ENCODE results near the gene RFT1. TPM values are rescaled to one million over a fixed set of nuclear protein-coding genes. Genes with fewer than 3 reads are reported as not detected.

The RFT1 gene
- total RNA-seq, 1 donor from 2014 or later, result 6.1 TPM

- FAIRE-seq (no peak), DNase-seq (ENCODE audit: low spot score in 2 of 2) (no peak)
Measured at GRCh38 chr3:53100818-53101466, 29.3 kb downstream of the RFT1 start.

- FAIRE-seq (no peak), DNase-seq (ENCODE audit: low spot score in 2 of 2) (no peak)
Measured at GRCh38 chr3:53097887-53098286, 32.3 kb downstream of the RFT1 start.

DNA sequence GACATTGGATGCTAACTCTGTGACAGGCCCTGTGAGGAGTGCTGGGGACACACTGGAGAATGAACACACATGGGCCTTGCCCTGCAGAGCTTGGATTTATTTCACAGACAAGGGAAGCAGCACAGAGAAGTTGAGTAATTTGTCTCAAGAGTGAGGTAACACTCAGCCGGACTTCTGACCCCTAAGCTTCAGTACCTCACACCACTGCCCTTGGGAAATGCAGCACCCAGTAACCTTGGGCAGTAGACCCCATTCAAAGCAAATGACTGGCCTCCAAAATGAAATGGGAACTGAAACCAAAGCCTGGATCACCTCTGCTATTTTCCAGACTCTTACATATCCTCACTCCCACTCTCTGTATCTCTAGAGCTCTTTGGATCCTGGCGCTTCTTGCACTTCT, 37.3 kb downstream of the RFT1 start:
- FAIRE-seq (no peak), DNase-seq (ENCODE audit: low spot score in 2 of 2) (no peak)

DNA sequence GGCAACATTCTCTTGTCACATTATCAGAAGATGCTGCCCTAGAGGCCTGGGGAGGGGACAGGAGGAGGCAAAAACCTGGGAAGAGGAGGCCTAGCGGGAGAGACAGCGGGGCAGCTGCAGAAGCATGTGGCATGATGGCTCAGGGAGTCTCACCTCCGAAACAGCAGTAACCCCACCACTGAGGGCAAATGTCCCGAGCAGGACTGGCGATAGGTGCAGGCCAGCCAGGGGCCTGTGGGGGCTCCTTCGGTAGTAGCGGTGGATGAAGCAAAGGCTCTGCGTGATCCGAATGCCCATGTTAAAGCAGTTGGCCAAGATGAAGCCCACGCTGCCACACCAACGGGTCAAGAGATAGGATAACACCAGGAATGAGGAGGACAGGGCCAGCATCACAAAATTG, 38.0 kb downstream of the RFT1 start:
- DNase-seq (ENCODE audit: low spot score in 2 of 2) (no peak), FAIRE-seq (no peak)

DNA sequence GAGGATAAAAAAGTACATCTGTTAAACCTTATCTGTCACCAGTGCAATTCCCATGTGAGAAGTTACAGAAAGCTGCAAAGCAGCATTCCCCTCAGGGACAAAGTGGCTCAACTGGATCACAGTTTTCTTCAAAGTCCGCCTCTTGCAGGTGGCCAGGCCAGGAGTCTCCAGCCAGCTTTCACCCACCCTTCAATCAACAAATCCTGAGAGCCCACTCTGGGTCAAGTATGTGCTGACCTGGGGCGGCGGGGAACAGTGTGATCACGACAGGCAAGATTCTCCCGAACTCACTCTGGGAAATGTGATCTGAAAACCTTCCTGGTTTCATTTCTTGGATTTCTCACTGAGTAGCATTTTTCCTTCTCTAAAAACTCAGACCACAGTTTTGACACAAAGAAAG, 39.2 kb downstream of the RFT1 start:
- no peak for DNase-seq (ENCODE audit: low spot score in 2 of 2)
- FAIRE-seq, result no peak

DNA sequence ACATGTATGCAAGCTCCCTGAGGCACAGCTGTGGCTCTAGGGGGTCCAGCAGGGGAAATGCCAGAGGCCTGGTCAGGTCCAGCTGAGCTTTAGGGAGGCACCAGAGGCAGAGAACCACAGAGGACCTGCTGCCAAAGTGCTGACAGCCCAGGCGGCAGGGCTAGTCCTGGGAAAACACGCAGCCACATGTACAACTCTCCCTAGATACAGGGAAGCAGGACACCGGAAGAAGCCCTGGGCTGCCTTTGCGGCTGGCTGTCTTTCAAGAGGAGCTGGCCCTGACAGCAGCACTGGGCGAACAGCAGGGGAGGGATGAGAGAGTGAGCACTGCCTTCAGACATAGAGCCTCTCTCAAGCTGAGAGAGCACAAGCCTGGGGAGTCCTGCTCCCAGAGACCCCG, 40.7 kb downstream of the RFT1 start:
- FAIRE-seq (no peak), DNase-seq (ENCODE audit: low spot score in 2 of 2) (no peak)

DNA sequence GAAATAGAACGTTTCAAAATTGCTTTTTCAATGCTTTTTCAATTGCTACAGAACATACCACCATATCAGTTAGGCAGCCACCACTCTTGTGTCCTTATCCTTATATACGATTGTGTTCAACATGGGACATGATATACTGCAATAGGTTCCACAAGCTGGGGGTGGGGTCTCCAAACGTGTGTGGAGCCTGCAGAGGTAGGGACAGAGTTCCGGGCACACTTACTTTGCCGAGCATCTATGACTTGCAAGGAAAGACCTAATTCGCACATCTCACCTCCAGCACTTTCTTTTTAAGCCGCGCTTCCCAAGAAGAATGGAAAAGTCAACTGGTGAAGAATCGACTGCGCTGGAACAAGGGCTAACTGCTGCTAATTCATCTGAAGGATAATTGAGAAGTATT, 44.8 kb downstream of the RFT1 start:
- no peak for FAIRE-seq

GRCh38 chr3:53084310-53085001, 45.8 kb downstream of the RFT1 start:
- DNase-seq (ENCODE audit: low spot score in 2 of 2) (peak in 1 of 2 donors; percentile 25), FAIRE-seq (no peak)

More for the DNA sequence above, 44.8 kb downstream of the RFT1 start:
- DNase-seq (ENCODE audit: low spot score in 2 of 2), result no peak

DNA sequence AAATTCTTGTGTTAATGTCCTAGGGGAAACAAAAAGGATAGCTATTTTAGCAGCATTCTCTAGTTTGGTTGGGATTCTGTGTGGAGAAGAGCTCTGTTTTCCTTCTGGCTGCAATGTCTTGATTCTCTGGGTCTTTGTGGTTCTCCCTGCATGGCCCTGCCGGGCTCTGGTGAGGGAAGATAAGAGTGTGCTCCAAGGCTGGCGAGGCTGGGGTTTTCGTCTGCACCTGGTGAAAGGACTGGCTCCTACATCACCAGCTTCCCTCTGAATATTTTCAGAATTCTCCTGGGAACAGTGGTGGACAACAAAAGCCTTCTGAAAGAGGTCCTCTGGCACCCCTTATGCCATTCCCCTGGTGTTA, 46.3 kb downstream of the RFT1 start:
- DNase-seq (ENCODE audit: low spot score in 2 of 2), result no peak
- no peak for FAIRE-seq

GRCh38 chr3:53083521-53083920, 46.7 kb downstream of the RFT1 start:
- DNase-seq (ENCODE audit: low spot score in 2 of 2), result no peak
- FAIRE-seq, result no peak

- no peak for DNase-seq (ENCODE audit: low spot score in 2 of 2)
- no peak for FAIRE-seq
Measured at GRCh38 chr3:53082736-53083135, 47.5 kb downstream of the RFT1 start.

GRCh38 chr3:53081318-53081717, 48.9 kb downstream of the RFT1 start:
- no peak for DNase-seq (ENCODE audit: low spot score in 2 of 2)
- no peak for FAIRE-seq

DNA sequence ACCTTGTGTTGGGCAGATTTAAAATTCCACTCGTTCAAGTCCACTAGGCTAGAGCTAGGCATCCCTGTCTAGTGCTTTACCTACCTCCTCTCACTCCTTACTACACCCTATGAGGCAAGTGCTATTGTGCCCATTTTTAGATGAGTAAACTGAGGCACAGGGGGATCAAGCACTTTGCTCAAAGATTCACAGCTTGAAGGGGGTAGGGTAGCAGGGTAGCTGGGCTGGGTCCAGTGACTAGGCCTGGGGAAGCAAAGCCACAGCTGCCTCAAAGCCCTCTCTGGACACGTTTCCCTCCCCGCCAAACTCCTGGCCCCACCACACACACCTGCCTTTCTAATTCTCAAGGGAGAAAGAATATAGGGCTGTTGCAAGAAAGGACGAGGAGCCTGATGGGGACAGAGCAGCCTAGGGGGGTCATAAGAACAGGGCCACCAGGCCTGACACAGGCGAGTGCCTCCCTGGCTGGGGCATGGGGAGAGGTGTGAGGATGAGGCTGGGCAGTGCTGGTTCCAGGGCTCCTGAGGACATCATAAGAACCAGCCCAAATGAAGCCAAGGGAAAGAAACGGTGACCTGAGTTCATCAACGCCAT, 49.5 kb downstream of the RFT1 start:
- no peak for FAIRE-seq
- DNase-seq (ENCODE audit: low spot score in 2 of 2), result no peak

DNA sequence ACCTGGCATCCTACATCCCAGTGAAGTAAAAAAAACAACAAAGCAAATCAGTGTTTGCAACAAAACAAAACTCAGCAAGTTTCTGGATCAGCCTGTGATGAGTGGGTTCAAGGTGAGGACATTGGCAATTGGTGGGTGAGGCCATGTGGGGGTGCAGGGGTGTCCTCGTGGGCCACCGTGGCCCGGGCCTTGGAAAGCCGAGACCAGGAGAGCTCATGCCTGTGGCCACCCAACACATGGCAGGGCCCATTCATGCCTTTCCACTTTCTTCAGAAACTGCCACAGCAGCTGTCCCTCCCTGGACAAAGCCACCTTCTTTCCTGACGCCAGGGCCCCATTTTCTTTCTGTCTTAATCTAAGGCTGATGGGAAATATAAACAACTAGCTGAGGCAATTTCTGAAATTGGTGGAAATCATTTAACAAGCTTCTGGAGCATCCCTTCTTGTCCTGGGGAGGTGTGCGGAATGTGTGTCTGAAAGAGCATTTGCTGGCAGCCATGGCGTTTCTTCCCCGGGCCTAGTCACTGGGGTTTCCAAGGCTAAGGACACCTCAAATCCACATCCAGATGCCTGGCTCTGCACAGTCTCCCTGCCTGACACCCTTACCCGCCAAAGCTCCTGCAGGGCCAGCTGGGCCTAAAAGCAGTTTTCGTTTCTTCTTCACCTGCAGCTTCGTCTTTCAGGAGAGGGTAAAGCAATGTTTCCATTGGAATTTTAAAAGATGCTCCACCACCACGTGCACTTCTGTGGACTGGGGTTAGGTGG, 50.3 kb downstream of the RFT1 start:
- DNase-seq (ENCODE audit: low spot score in 2 of 2) (no peak), FAIRE-seq (no peak)

DNA sequence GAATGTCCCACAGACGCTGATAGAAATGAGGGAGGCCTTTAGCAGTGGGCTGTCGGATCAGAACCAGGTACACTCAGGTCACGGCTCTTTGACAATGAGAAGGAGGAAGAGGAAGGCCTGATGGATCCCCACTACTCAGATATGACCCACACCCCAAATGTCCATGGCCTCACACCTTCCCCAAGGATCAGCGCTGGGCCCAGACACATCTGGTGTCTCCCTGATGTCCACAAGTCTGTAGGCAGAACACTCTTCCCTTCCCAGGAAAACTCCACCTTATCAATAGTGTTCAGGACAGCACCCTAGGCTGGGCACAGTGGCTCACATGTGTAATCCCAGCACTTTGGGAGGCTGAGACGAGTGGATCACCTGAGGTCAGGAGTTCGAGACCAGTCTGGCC, 51.1 kb downstream of the RFT1 start:
- DNase-seq (ENCODE audit: low spot score in 2 of 2), result no peak
- FAIRE-seq, result no peak

GRCh38 chr3:53078656-53079055, 51.6 kb downstream of the RFT1 start:
- FAIRE-seq (no peak), DNase-seq (ENCODE audit: low spot score in 2 of 2) (no peak)

DNA sequence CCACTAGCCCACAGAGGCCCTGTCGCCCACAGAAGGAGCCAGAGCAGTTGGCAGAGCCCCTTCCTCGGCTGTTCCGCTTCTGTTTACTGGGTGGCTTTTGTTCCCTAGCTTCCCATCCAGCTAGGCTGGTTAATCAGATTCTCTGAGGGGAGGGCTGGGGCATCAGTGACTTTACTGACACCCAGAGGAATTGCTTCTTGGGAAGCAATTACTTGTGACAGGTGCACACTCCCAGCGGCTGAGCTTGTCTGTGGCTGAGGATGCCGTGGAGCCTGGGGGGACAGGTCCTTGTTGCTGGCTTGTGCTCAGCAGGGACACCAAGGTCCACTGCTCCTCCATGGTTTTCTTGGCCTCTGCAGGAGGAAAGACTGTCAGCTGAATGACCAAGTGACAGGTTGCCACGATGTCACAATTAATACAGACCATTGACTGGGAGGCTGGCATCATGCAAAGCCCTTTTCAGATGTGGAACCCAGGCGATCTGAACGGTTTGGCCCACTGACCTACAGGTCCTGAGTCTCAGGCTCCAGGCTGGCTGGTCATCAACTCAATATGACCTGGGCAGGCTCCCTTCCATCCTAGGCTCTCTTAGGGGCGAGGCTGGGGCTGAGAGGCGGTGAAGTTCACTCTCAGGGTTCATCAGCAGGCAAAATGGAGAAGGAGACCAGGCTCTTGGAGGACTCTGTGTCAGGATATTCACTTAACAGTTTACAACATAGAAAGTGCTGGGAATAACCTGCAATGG, 52.6 kb downstream of the RFT1 start:
- no peak for DNase-seq (ENCODE audit: low spot score in 2 of 2)

GRCh38 chr3:53075743-53076140, 54.5 kb downstream of the RFT1 start:
- no peak for DNase-seq (ENCODE audit: low spot score in 2 of 2)
- no peak for FAIRE-seq

More for the DNA sequence above, 52.6 kb downstream of the RFT1 start:
- FAIRE-seq, result no peak

DNA sequence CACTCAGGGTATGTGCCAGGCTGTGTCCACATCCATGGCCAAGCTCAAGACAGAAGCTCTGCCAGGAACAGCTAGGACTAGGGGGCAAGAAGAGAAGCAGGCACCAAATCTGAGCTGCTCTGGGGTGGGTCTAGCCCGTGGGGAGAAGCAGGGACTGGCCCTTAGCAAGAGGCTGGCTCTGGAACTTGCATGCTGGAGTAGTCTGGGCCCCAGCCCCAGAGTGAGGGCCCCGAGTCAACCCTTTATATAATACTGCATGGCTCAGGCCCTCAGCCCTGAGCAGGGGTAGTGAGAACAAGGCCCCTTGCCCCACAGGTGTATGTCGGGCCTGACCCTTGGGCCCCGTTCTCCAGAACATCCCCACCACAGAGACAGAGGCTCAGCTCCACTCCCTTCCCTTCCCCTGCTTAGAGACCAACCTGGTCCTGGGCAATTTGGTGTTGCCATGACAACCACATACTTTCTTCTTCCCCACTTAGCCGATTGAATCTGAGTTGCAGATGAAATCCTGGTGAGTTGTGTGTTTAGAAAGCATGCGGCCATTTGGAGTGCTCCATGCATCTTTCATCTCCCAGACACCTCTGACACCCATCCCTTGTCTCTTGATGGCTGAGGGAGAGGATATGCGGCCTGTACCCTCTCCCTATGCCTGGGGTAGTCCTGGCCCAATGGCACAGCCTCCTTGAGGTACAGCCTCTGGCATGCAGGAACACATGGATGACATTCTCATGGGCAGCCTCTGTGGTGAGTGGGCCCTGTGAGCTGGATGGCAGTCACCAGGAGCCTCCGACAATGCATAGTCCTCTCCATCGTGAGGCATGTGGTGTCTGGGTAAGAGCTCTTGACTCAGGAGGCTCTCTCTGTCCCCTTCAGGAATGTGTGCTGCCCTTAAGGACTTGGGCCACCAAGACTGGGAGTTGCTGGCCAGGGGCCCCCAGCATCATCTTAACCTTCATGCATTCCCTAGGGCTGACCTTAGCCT, 55.2 kb downstream of the RFT1 start:
- no peak for FAIRE-seq
- DNase-seq (ENCODE audit: low spot score in 2 of 2), result no peak

DNA sequence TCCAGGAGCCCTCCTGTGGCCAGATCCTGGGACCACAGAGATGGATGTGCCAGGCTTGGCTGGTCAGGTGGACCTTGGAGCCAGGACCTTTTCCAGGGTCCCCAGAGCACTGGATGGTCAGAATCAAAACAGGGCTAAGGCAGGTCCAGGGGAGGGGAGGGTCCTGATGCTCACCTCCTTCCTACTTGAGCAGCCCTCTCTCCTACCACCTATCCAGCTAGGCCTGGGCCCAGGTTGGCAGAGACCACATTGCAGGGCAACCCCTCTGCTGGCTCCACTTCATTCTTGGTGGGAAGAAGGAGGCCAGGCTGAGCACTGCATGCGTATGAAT, 55.9 kb downstream of the RFT1 start:
- no peak for FAIRE-seq
- no peak for DNase-seq (ENCODE audit: low spot score in 2 of 2)

Measured in frontal cortex (tissue), 4 donors.